Epithelial cell of proximal tubule (primary cell): ENCODE results near the gene TMC6. TPM values are rescaled to one million over a fixed set of nuclear protein-coding genes. Genes with fewer than 3 reads are reported as not detected.

Source experiments
- DNase-seq: peaks from one replicate; pipeline ENCODE4 v3.0.0-alpha.2; 2011; ENCODE audit warnings: low read depth
- H3K4me3 ChIP-seq: 2 replicates; pipeline ENCODE4 v1.5.1; 2011; ENCODE audit warnings: low read depth, mild to moderate bottlenecking, low read length
- CTCF ChIP-seq: conservative IDR thresholded peaks from 2 replicates; pipeline ENCODE4 v1.5.1; 2012; ENCODE audit warnings: low read depth, mild to moderate bottlenecking, low read length
- total RNA-seq: library from RNA; depleted of rRNA; stranded (reverse); fragments of >200 nt; gene quantifications from 2 replicates; pipeline ENCODE4 v1.2.3, GENCODE V29; 2015

TMC6 gene
- total RNA-seq, 1 donor from 2014 or later: 52.1 TPM

GRCh38 chr17:78123258-78123929 lies 5.2 kb downstream of the TMC6 start:
- H3K4me3 ChIP-seq: no peak overlapping the region
- TF ChIP-seq CTCF: no peak
- no peak for DNase-seq

- TF ChIP-seq CTCF: no peak
- no peak overlapping the region for H3K4me3 ChIP-seq
- DNase-seq: no peak
These were observed 5.7 kb downstream of the TMC6 start for GRCh38 chr17:78122931-78123249.

DNA sequence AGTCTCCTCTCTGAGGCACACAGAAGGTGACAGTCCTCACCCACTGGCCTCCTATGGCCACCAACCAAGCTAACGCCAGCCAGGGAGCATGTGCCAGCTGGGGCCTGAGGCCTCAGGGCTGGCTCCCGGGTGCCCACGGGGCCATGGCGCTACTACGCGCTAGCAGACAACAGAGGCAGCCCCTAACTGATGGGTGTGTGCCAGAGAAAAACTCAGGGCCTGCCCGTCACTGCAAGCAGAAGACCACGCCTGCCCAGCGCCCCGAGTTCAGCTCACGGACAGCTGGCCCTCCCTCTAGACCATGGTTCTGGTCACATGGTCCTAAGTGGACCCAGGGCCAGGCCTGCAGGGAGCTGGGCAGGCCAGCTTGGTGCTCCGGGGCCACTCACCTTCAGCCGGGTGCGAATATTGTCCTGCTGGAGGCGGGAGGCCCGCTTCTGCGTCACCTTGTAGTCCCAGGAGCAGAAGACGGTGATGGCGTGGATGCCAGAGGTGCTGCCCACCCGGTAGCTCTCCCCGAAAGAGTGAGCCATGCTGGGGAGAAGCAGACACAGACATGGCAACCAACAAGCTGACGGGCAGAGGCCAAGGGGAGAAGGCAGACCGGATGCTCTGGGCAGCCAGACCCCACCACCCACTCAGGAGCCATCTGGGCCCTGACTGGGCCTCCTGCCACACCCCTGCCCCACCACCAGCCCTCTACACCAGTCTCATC lies 6.2 kb downstream of the TMC6 start:
- no peak for DNase-seq
- no peak for TF ChIP-seq CTCF
- H3K4me3 ChIP-seq: no peak overlapping the region

DNA sequence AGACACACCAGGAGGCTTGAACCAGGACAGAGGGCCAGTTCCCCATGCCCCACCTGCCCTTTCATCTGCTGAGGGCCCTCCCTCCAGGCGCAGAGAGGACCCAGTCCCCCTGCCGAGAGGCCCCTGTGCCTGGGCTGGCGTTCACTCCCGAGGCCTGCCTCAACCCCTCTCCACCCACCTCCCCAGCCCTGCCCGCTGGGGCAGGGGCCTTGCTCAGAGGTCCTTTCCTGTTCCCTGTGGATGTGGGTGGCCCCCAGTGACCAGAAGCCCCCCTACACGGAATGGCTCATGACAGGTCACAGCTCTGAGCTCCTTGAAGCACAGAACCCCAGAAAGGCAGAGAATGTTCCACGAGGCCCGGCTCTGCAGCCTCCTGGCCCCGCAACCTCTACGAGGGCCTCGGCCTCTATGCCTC lies 6.7 kb downstream of the TMC6 start:
- TF ChIP-seq CTCF: no peak
- H3K4me3 ChIP-seq: no peak overlapping the region

GRCh38 chr17:78120971-78121800 lies 7.4 kb downstream of the TMC6 start:
- H3K4me3 ChIP-seq: no peak overlapping the region
- no peak for TF ChIP-seq CTCF
- DNase-seq: no peak

More for the DNA sequence above, 6.7 kb downstream of the TMC6 start:
- no peak for DNase-seq

GRCh38 chr17:78120537-78120936 lies 8.0 kb downstream of the TMC6 start:
- no peak for TF ChIP-seq CTCF
- no peak for DNase-seq
- H3K4me3 ChIP-seq: no peak overlapping the region
